ENCODE results near the gene CACNB1. TPM values are rescaled to one million over a fixed set of nuclear protein-coding genes. Genes with fewer than 3 reads are reported as not detected.

CACNB1 gene
- total and polyA plus RNA-seq, 8 donors = 2.4 to 57.2 (median 6.3) TPM

GRCh38 chr17:39139161-39139511 is 58.3 kb downstream of the CACNB1 start:
- intact Hi-C loops (cut with DNase I; ENCODE audit: low total_unique reads) = no loop called here
- H3K4me1 ChIP-seq = peaks cover 0 to 10% (median 7%) of the 10 kb centered on the region in 4 donors
- H3K4me3 ChIP-seq = no peak overlapping the region
- 60 to 82% (median 78%) methylated on average over 2 of the region's 2 CpGs for WGBS, 5 donors
- no peak overlapping the region for H3K27ac ChIP-seq
- TF ChIP-seq POLR2A (IDR thresholded peaks at IDR 0.05) = no peak
- no peak for TF ChIP-seq POLR2AphosphoS5 (IDR thresholded peaks at IDR 0.05)
- no peak for TF ChIP-seq CTCF (IDR thresholded peaks at IDR 0.05)
- no peak for TF ChIP-seq EP300 (IDR thresholded peaks at IDR 0.05)
- no peaks in the 10 kb centered on the region for H3K36me3 ChIP-seq
- no peaks in the 10 kb centered on the region for H3K27me3 ChIP-seq
- no peak for DNase-seq
- H3K9me3 ChIP-seq = no peaks in the 10 kb centered on the region

GRCh38 chr17:39138431-39139160 is 58.9 kb downstream of the CACNB1 start:
- no peak for TF ChIP-seq CTCF (IDR thresholded peaks at IDR 0.05)
- TF ChIP-seq EP300 (IDR thresholded peaks at IDR 0.05) = no peak
- no peak for TF ChIP-seq POLR2AphosphoS5 (IDR thresholded peaks at IDR 0.05)
- TF ChIP-seq POLR2A (IDR thresholded peaks at IDR 0.05) = no peak
- intact Hi-C loops (cut with DNase I; ENCODE audit: low total_unique reads) = no loop called here
- Histone ChIP-seq H3K4me3 (no peak overlapping the region), H3K4me1 (peaks cover 0 to 5% (median 1%) of the 10 kb centered on the region in 4 donors), H3K27me3 (no peaks in the 10 kb centered on the region), H3K27ac (no peak overlapping the region), H3K9me3 (no peaks in the 10 kb centered on the region), H3K36me3 (no peaks in the 10 kb centered on the region)
- WGBS, 5 donors = 76 to 85% (median 84%) methylated on average over 13 of the region's 13 CpGs
- DNase-seq = no peak

GRCh38 chr17:39134878-39135277 is 62.6 kb downstream of the CACNB1 start:
- no peak overlapping the region for H3K4me3 ChIP-seq
- WGBS, 5 donors = 69 to 84% (median 75%) methylated on average over 6 of the region's 6 CpGs
- H3K9me3 ChIP-seq = no peaks in the 10 kb centered on the region
- H3K36me3 ChIP-seq = no peaks in the 10 kb centered on the region
- intact Hi-C loops (cut with DNase I; ENCODE audit: low total_unique reads) = no loop called here
- H3K27me3 ChIP-seq = no peaks in the 10 kb centered on the region
- TF ChIP-seq CTCF (IDR thresholded peaks at IDR 0.05) (no peak), POLR2AphosphoS5 (IDR thresholded peaks at IDR 0.05) (no peak), POLR2A (IDR thresholded peaks at IDR 0.05) (no peak), EP300 (IDR thresholded peaks at IDR 0.05) (no peak)
- H3K27ac ChIP-seq = no peak overlapping the region
- DNase-seq = no peak
- H3K4me1 ChIP-seq = no peaks in the 10 kb centered on the region

GRCh38 chr17:39132192-39132610 is 65.3 kb downstream of the CACNB1 start:
- Histone ChIP-seq H3K4me1 (no peaks in the 10 kb centered on the region), H3K4me3 (no peak overlapping the region), H3K27me3 (no peaks in the 10 kb centered on the region), H3K36me3 (no peaks in the 10 kb centered on the region), H3K9me3 (no peaks in the 10 kb centered on the region), H3K27ac (no peak overlapping the region)
- TF ChIP-seq POLR2A (IDR thresholded peaks at IDR 0.05) = no peak
- TF ChIP-seq EP300 (IDR thresholded peaks at IDR 0.05) = no peak
- no peak for TF ChIP-seq CTCF (IDR thresholded peaks at IDR 0.05)
- no peak for TF ChIP-seq POLR2AphosphoS5 (IDR thresholded peaks at IDR 0.05)
- 78 to 82% (median 81%) methylated on average over 7 of the region's 7 CpGs for WGBS, 5 donors
- peak in 1 of 2 donors; percentile 56 for DNase-seq
- intact Hi-C loops (cut with DNase I; ENCODE audit: low total_unique reads) = no loop called here
